ENCODE data around the gene POLDIP2. TPM values are rescaled to one million over a fixed set of nuclear protein-coding genes. Genes with fewer than 3 reads are reported as not detected.

POLDIP2 gene
- total and polyA plus RNA-seq, 2 of the 13 experiments (the other 11 are each of a cell fraction or from before 2014, with no cell fraction given) = 85.9 to 114 TPM

DNA sequence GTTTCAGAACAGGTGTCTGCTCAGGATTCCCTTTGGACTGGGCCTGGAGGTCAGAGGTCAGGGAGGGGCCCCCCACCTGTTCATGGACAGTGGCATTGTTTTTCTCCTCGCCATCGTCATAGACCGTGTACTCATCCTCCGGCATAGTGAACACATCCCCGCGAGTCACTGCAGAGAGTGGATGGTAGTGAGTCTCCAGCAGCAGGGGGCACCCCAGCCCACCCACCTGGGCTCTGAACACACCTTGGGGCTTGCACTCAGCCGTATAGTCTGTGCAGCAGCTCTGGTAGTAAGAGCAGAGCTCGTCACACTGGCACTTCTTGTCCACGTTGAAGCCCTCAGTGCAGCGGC, 12.3 kb upstream of the POLDIP2 start (continued):
- TF ChIP-seq CTCF (CRISPR knock-in tag; IDR thresholded peaks at IDR 0.05) (peak; percentile 71), ZNF407 (CRISPR knock-in tag; IDR thresholded peaks at IDR 0.05; ENCODE audit: not compliant biosample characterization) (no peak), NR2F2 (IDR thresholded peaks at IDR 0.05; ENCODE audit: borderline replicate concordance, low read depth) (peak; percentile 54; the same call in 1 of the 2 replicates), ZNF317 (CRISPR knock-in tag; IDR thresholded peaks at IDR 0.05) (peak; percentile 46; the same call in 1 of the 2 replicates), PAX8 (CRISPR knock-in tag; IDR thresholded peaks at IDR 0.05; ENCODE audit: borderline replicate concordance) (no peak), ZNF546 (CRISPR knock-in tag; conservative IDR thresholded peaks at IDR 0.05) (0 out of 2 replicates have a peak, but pooled peaks have one; percentile 38), SP4 (CRISPR knock-in tag; IDR thresholded peaks at IDR 0.05) (0 out of 2 replicates have a peak, but pooled peaks have one; percentile 1), ZNF687 (CRISPR knock-in tag; IDR thresholded peaks at IDR 0.05) (0 out of 2 replicates have a peak, but pooled peaks have one; percentile 79), TFDP1 (CRISPR knock-in tag; IDR thresholded peaks at IDR 0.05; ENCODE audit: borderline replicate concordance) (0 out of 2 replicates have a peak, but pooled peaks have one; percentile 20), SATB2 (CRISPR knock-in tag; IDR thresholded peaks at IDR 0.05) (no peak), RFXANK (CRISPR knock-in tag; IDR thresholded peaks at IDR 0.05) (no peak), RBM39 (IDR thresholded peaks at IDR 0.05; ENCODE audit: low read depth, low read length, poor library complexity, severe bottlenecking) (no peak)
- TF ChIP-seq, protein P1, sequence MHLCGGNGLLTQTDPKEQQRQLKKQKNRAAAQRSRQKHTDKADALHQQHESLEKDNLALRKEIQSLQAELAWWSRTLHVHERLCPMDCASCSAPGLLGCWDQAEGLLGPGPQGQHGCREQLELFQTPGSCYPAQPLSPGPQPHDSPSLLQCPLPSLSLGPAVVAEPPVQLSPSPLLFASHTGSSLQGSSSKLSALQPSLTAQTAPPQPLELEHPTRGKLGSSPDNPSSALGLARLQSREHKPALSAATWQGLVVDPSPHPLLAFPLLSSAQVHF (CRISPR knock-in tag; IDR thresholded peaks at IDR 0.05) = no peak
